Muscle layer of colon (tissue), 2 donors: ENCODE measurements around the gene COL28A1.

ENCODE experiments used
- H3K27ac ChIP-seq: one replicate; pipeline ENCODE4 v1.7.0; 2013; ENCODE audit warnings: low read depth, mild to moderate bottlenecking, low read length, moderate library complexity
- H3K27me3 ChIP-seq, 2 donors: one replicate each; pipeline ENCODE4 v1.7.0; 2013; ENCODE audit warnings: low read length in 2 of 2, mild to moderate bottlenecking in 2 of 2; ENCODE audit not compliant: insufficient read depth in 2 of 2, control insufficient read depth in 1 of 2
- H3K36me3 ChIP-seq: one replicate; pipeline ENCODE4 v1.7.0; 2013; ENCODE audit warnings: mild to moderate bottlenecking, low read length; ENCODE audit not compliant: insufficient read depth
- H3K4me1 ChIP-seq: one replicate; pipeline ENCODE4 v1.7.0; 2013; ENCODE audit warnings: mild to moderate bottlenecking, low read length; ENCODE audit not compliant: insufficient read depth
- H3K4me3 ChIP-seq, 2 donors: one replicate each; pipeline ENCODE4 v1.7.0; 2013; ENCODE audit warnings: low read length in 2 of 2, low read depth in 1 of 2, mild to moderate bottlenecking in 1 of 2, moderate library complexity in 1 of 2
- H3K9ac ChIP-seq: one replicate; pipeline ENCODE4 v1.7.0; 2013; ENCODE audit warnings: low read length
- H3K9me3 ChIP-seq: one replicate; pipeline ENCODE4 v1.7.0; 2013; ENCODE audit warnings: mild to moderate bottlenecking, low read length
- donor health status: abdominal sarcoma.
- donor health status: Adenocarcinoma of cecum.

The COL28A1 gene

GRCh38 chr7:7536396-7537019, 835 bp upstream of the COL28A1 start:
- H3K27ac ChIP-seq = no peak overlapping the region
- H3K4me3 ChIP-seq = no peak overlapping the region
- no peaks in the 10 kb centered on the region for H3K36me3 ChIP-seq

GRCh38 chr7:7533831-7534430, 1.7 kb downstream of the COL28A1 start:
- no peaks in the 10 kb centered on the region for H3K36me3 ChIP-seq
- no peaks in the 10 kb centered on the region for H3K9me3 ChIP-seq
- H3K4me1 ChIP-seq = no peaks in the 10 kb centered on the region
- no peak overlapping the region for H3K4me3 ChIP-seq
- no peak overlapping the region for H3K27ac ChIP-seq
- no peak overlapping the region for H3K9ac ChIP-seq
- H3K27me3 ChIP-seq = no peaks in the 10 kb centered on the region

More at GRCh38 chr7:7536396-7537019, 835 bp upstream of the COL28A1 start:
- H3K27me3 ChIP-seq = no peaks in the 10 kb centered on the region
- no peaks in the 10 kb centered on the region for H3K4me1 ChIP-seq
- H3K9me3 ChIP-seq = no peaks in the 10 kb centered on the region
- no peak overlapping the region for H3K9ac ChIP-seq

GRCh38 chr7:7529328-7529727, 6.3 kb downstream of the COL28A1 start:
- H3K9me3 ChIP-seq = no peaks in the 10 kb centered on the region
- no peak overlapping the region for H3K4me3 ChIP-seq
- H3K27me3 ChIP-seq = no peaks in the 10 kb centered on the region
- H3K36me3 ChIP-seq = no peaks in the 10 kb centered on the region
- no peak overlapping the region for H3K9ac ChIP-seq
- no peaks in the 10 kb centered on the region for H3K4me1 ChIP-seq
- H3K27ac ChIP-seq = no peak overlapping the region

- Histone ChIP-seq H3K36me3 (no peaks in the 10 kb centered on the region), H3K27ac (no peak overlapping the region), H3K9ac (no peak overlapping the region), H3K9me3 (no peaks in the 10 kb centered on the region), H3K4me1 (no peaks in the 10 kb centered on the region), H3K4me3 (no peak overlapping the region), H3K27me3 (no peaks in the 10 kb centered on the region)
Observed at GRCh38 chr7:7527047-7527446, 8.6 kb downstream of the COL28A1 start.

- H3K36me3 ChIP-seq = no peaks in the 10 kb centered on the region
- H3K27ac ChIP-seq = no peak overlapping the region
- H3K4me3 ChIP-seq = no peak overlapping the region
Observed at GRCh38 chr7:7526006-7526405, 9.7 kb downstream of the COL28A1 start.

GRCh38 chr7:7524121-7524520, 11.6 kb downstream of the COL28A1 start:
- H3K27ac ChIP-seq = no peak overlapping the region
- H3K36me3 ChIP-seq = no peaks in the 10 kb centered on the region
- H3K4me3 ChIP-seq = no peak overlapping the region
- H3K9me3 ChIP-seq = no peaks in the 10 kb centered on the region
- H3K4me1 ChIP-seq = no peaks in the 10 kb centered on the region
- no peaks in the 10 kb centered on the region for H3K27me3 ChIP-seq
- H3K9ac ChIP-seq = no peak overlapping the region

More at GRCh38 chr7:7526006-7526405, 9.7 kb downstream of the COL28A1 start:
- Histone ChIP-seq H3K27me3 (no peaks in the 10 kb centered on the region), H3K9me3 (no peaks in the 10 kb centered on the region), H3K4me1 (no peaks in the 10 kb centered on the region), H3K9ac (no peak overlapping the region)

- Histone ChIP-seq H3K27ac (no peak overlapping the region), H3K9ac (no peak overlapping the region), H3K4me3 (no peak overlapping the region), H3K4me1 (no peaks in the 10 kb centered on the region), H3K36me3 (no peaks in the 10 kb centered on the region), H3K9me3 (no peaks in the 10 kb centered on the region), H3K27me3 (no peaks in the 10 kb centered on the region)
Observed at GRCh38 chr7:7522421-7522820, 13.3 kb downstream of the COL28A1 start.

- no peaks in the 10 kb centered on the region for H3K9me3 ChIP-seq
- no peak overlapping the region for H3K9ac ChIP-seq
- no peaks in the 10 kb centered on the region for H3K4me1 ChIP-seq
- no peaks in the 10 kb centered on the region for H3K36me3 ChIP-seq
- H3K27me3 ChIP-seq = no peaks in the 10 kb centered on the region
- no peak overlapping the region for H3K27ac ChIP-seq
- no peak overlapping the region for H3K4me3 ChIP-seq
Observed at GRCh38 chr7:7521259-7521658, 14.4 kb downstream of the COL28A1 start.

GRCh38 chr7:7519528-7519927, 16.1 kb downstream of the COL28A1 start:
- no peaks in the 10 kb centered on the region for H3K4me1 ChIP-seq
- no peak overlapping the region for H3K9ac ChIP-seq
- no peaks in the 10 kb centered on the region for H3K9me3 ChIP-seq
- H3K27me3 ChIP-seq = no peaks in the 10 kb centered on the region
- H3K36me3 ChIP-seq = no peaks in the 10 kb centered on the region
- H3K4me3 ChIP-seq = no peak overlapping the region
- H3K27ac ChIP-seq = no peak overlapping the region

- no peak overlapping the region for H3K4me3 ChIP-seq
- no peak overlapping the region for H3K9ac ChIP-seq
- H3K27me3 ChIP-seq = no peaks in the 10 kb centered on the region
- H3K36me3 ChIP-seq = no peaks in the 10 kb centered on the region
- H3K4me1 ChIP-seq = no peaks in the 10 kb centered on the region
- no peak overlapping the region for H3K27ac ChIP-seq
- H3K9me3 ChIP-seq = no peaks in the 10 kb centered on the region
Observed at GRCh38 chr7:7519056-7519455, 16.6 kb downstream of the COL28A1 start.

- no peaks in the 10 kb centered on the region for H3K9me3 ChIP-seq
- H3K4me3 ChIP-seq = no peak overlapping the region
- H3K9ac ChIP-seq = no peak overlapping the region
- no peaks in the 10 kb centered on the region for H3K36me3 ChIP-seq
- no peaks in the 10 kb centered on the region for H3K4me1 ChIP-seq
- H3K27ac ChIP-seq = no peak overlapping the region
- H3K27me3 ChIP-seq = no peaks in the 10 kb centered on the region
Observed at GRCh38 chr7:7517754-7518153, 17.9 kb downstream of the COL28A1 start.

GRCh38 chr7:7516662-7517061, 19.0 kb downstream of the COL28A1 start:
- no peak overlapping the region for H3K27ac ChIP-seq

More at GRCh38 chr7:7516662-7517061, 19.0 kb downstream of the COL28A1 start:
- Histone ChIP-seq H3K9me3 (no peaks in the 10 kb centered on the region), H3K36me3 (no peaks in the 10 kb centered on the region), H3K4me1 (no peaks in the 10 kb centered on the region), H3K4me3 (no peak overlapping the region), H3K27me3 (no peaks in the 10 kb centered on the region), H3K9ac (no peak overlapping the region)
